HEK293 (cell line): ENCODE measurements around the gene MLKL.

ENCODE experiments used
- CTCF ChIA-PET: fragments of 350-600 bp; formaldehyde crosslinking; extraction: SDS; loops from one replicate; lab custom pipeline; 2021; ENCODE audit warnings: antibody characterized with exemption; lab: Yijun Ruan, JAX
- POLR2A ChIA-PET: fragments of 300-600 bp; formaldehyde crosslinking; extraction: SDS; loops from one replicate; lab custom pipeline; 2020; ENCODE audit warnings: antibody characterized with exemption, inconsistent platforms; lab: Yijun Ruan, JAX
- H3K27ac ChIP-seq: fragments of 200-500 bp; sonication (Bioruptor generic); 2 replicates; pipeline ENCODE4 v1.5.1; 2014; ENCODE audit warnings: low read depth, low read length, control low read depth, inconsistent platforms; ENCODE audit errors: extremely low read depth
- H3K36me3 ChIP-seq, 2 experiments: fragments of 200-500 bp in 1 of 2; sonication (Bioruptor generic) in 1 of 2; 1 replicate in 1 of 2; 2 replicates in 1 of 2; pipeline ENCODE4 v1.5.1; 2014 to 2017; ENCODE audit warnings: inconsistent platforms in 2 of 2, low read length in 2 of 2; ENCODE audit not compliant: control insufficient read depth in 2 of 2, insufficient read depth in 1 of 2
- H3K4me1 ChIP-seq: fragments of 200-500 bp; sonication (Bioruptor generic); 2 replicates; pipeline ENCODE4 v1.5.1; 2014; ENCODE audit warnings: mild to moderate bottlenecking, low read length, inconsistent platforms; ENCODE audit not compliant: control insufficient read depth, insufficient read depth
- H3K4me3 ChIP-seq: 2 replicates; pipeline ENCODE4 v1.5.1; 2011; ENCODE audit warnings: low read depth, mild to moderate bottlenecking, control low read depth, low read length, moderate library complexity
- H3K9me3 ChIP-seq: fragments of 200-500 bp; sonication (Bioruptor generic); 2 replicates; pipeline ENCODE4 v1.5.1; 2014; ENCODE audit warnings: low read depth, low read length, inconsistent platforms; ENCODE audit not compliant: control insufficient read depth, insufficient read depth
- GLIS1 ChIP-seq: fragments of 450-650 bp; formaldehyde crosslinking; IDR thresholded peaks from 2 replicates; pipeline ENCODE4 v1.5.1; 2016; ENCODE audit warnings: missing biosample characterization, missing genetic modification characterization
- MEIS1 ChIP-seq: sonication (generic); formaldehyde crosslinking; IDR thresholded peaks from 2 replicates; pipeline ENCODE4 v1.8.1; 2022; ENCODE audit warnings: missing genetic modification reagents, mild to moderate bottlenecking, borderline replicate concordance
- SALL2 ChIP-seq: fragments of 450-650 bp; formaldehyde crosslinking; IDR thresholded peaks from 2 replicates; pipeline ENCODE4 v1.5.0; 2017; ENCODE audit warnings: missing biosample characterization, mild to moderate bottlenecking, missing genetic modification characterization, borderline replicate concordance
- SCRT2 ChIP-seq: fragments of 450-650 bp; formaldehyde crosslinking; IDR thresholded peaks from 2 replicates; pipeline ENCODE4 v1.5.1; 2016; ENCODE audit warnings: missing biosample characterization, missing genetic modification characterization
- ZBTB1 ChIP-seq: fragments of 450-650 bp; formaldehyde crosslinking; IDR thresholded peaks from 2 replicates; pipeline ENCODE4 v1.5.1; 2016; ENCODE audit warnings: missing biosample characterization, missing genetic modification characterization
- ZBTB7A ChIP-seq: fragments of 450-650 bp; formaldehyde crosslinking; IDR thresholded peaks from 2 replicates; pipeline ENCODE4 v1.5.1; 2016; ENCODE audit warnings: low read depth, missing biosample characterization, missing genetic modification characterization
- ZNF148 ChIP-seq: fragments of 450-650 bp; formaldehyde crosslinking; IDR thresholded peaks from 2 replicates; pipeline ENCODE4 v1.5.0; 2017; ENCODE audit warnings: missing biosample characterization, missing genetic modification characterization, borderline replicate concordance
- ZNF174 ChIP-seq: fragments of 450-650 bp; formaldehyde crosslinking; IDR thresholded peaks from 2 replicates; pipeline ENCODE4 v1.5.0; 2017; ENCODE audit warnings: missing biosample characterization, mild to moderate bottlenecking, missing genetic modification characterization
- ZNF175 ChIP-seq: fragments of 450-650 bp; formaldehyde crosslinking; IDR thresholded peaks from 2 replicates; pipeline ENCODE4 v1.5.1; 2016; ENCODE audit warnings: missing biosample characterization, missing genetic modification characterization
- ZNF18 ChIP-seq: fragments of 450-650 bp; formaldehyde crosslinking; IDR thresholded peaks from 2 replicates; pipeline ENCODE4 v1.5.1; 2016; ENCODE audit warnings: missing biosample characterization, missing genetic modification characterization
- ZNF184 ChIP-seq: fragments of 450-650 bp; IDR thresholded peaks from 2 replicates; pipeline ENCODE4 v1.5.1; 2018; ENCODE audit warnings: missing biosample characterization, mild to moderate bottlenecking, missing genetic modification characterization
- ZNF2 ChIP-seq: fragments of 450-650 bp; formaldehyde crosslinking; IDR thresholded peaks from 2 replicates; pipeline ENCODE4 v1.5.1; 2016; ENCODE audit warnings: missing biosample characterization, missing genetic modification characterization
- ZNF202 ChIP-seq: fragments of 450-650 bp; formaldehyde crosslinking; IDR thresholded peaks from 2 replicates; pipeline ENCODE4 v1.5.1; 2016; ENCODE audit warnings: missing biosample characterization, missing genetic modification characterization, borderline replicate concordance
- ZNF280C ChIP-seq: fragments of 450-650 bp; formaldehyde crosslinking; IDR thresholded peaks from 2 replicates; pipeline ENCODE4 v1.5.1; 2016; ENCODE audit warnings: missing biosample characterization, missing genetic modification characterization
- ZNF341 ChIP-seq: fragments of 450-650 bp; formaldehyde crosslinking; IDR thresholded peaks from 2 replicates; pipeline ENCODE4; 2016; ENCODE audit warnings: low read depth, missing biosample characterization, missing genetic modification characterization
- ZNF354C ChIP-seq: fragments of 450-650 bp; formaldehyde crosslinking; IDR thresholded peaks from 2 replicates; pipeline ENCODE4 v1.5.1; 2016; ENCODE audit warnings: missing biosample characterization, missing genetic modification characterization, low read depth, borderline replicate concordance
- ZNF473 ChIP-seq: fragments of 450-650 bp; formaldehyde crosslinking; IDR thresholded peaks from 2 replicates; pipeline ENCODE4 v1.5.1; 2017; ENCODE audit warnings: missing biosample characterization, missing genetic modification characterization
- ZNF48 ChIP-seq: fragments of 450-650 bp; formaldehyde crosslinking; IDR thresholded peaks from 2 replicates; pipeline ENCODE4 v1.5.1; 2016; ENCODE audit warnings: missing biosample characterization, missing genetic modification characterization
- ZNF510 ChIP-seq: fragments of 450-650 bp; formaldehyde crosslinking; IDR thresholded peaks from 2 replicates; pipeline ENCODE4 v1.5.1; 2018; ENCODE audit warnings: mild to moderate bottlenecking, missing genetic modification characterization, missing biosample characterization; ENCODE audit not compliant: insufficient replicate concordance
- ZNF530 ChIP-seq: fragments of 450-650 bp; formaldehyde crosslinking; IDR thresholded peaks from 2 replicates; pipeline ENCODE4 v1.5.1; 2016; ENCODE audit warnings: low read depth, missing biosample characterization, missing genetic modification characterization
- ZNF654 ChIP-seq: fragments of 450-650 bp; formaldehyde crosslinking; IDR thresholded peaks from 2 replicates; pipeline ENCODE4 v1.5.1; 2016; ENCODE audit warnings: low read depth, missing biosample characterization, missing genetic modification characterization
- ZNF677 ChIP-seq: fragments of 450-650 bp; IDR thresholded peaks from 2 replicates; pipeline ENCODE4 v1.5.0; 2018; ENCODE audit warnings: missing biosample characterization, mild to moderate bottlenecking, missing genetic modification characterization, moderate library complexity
- ZNF701 ChIP-seq: fragments of 450-650 bp; formaldehyde crosslinking; IDR thresholded peaks from 2 replicates; pipeline ENCODE4 v1.5.1; 2016; ENCODE audit warnings: missing biosample characterization, missing genetic modification characterization
- ZNF768 ChIP-seq: fragments of 450-650 bp; formaldehyde crosslinking; IDR thresholded peaks from 2 replicates; pipeline ENCODE4 v1.5.1; 2018; ENCODE audit warnings: missing biosample characterization, mild to moderate bottlenecking, missing genetic modification characterization
- ZNF837 ChIP-seq: fragments of 450-650 bp; formaldehyde crosslinking; IDR thresholded peaks from 2 replicates; pipeline ENCODE4 v1.5.1; 2016; ENCODE audit warnings: missing biosample characterization, missing genetic modification characterization
- ZNF843 ChIP-seq: fragments of 450-650 bp; formaldehyde crosslinking; IDR thresholded peaks from 2 replicates; pipeline ENCODE4 v1.5.1; 2016; ENCODE audit warnings: missing biosample characterization, missing genetic modification characterization
- ZSCAN18 ChIP-seq: fragments of 450-650 bp; formaldehyde crosslinking; IDR thresholded peaks from 2 replicates; pipeline ENCODE4 v1.5.1; 2016; ENCODE audit warnings: missing biosample characterization, missing genetic modification characterization
- TF ChIP-seq, protein P1 (sequence below): fragments of 450-650 bp; formaldehyde crosslinking; IDR thresholded peaks from 2 replicates; pipeline ENCODE4 v1.5.1; 2016; ENCODE audit warnings: missing biosample characterization, missing genetic modification characterization

MLKL gene

GRCh38 chr16:74721716-74722115 lies 21.1 kb upstream of the MLKL start:
- CTCF ChIA-PET = no interaction called here
- POLR2A ChIA-PET = no interaction called here
- no peaks in the 10 kb centered on the region for H3K36me3 ChIP-seq
- H3K27ac ChIP-seq = no peak overlapping the region
- no peaks in the 10 kb centered on the region for H3K4me1 ChIP-seq
- no peaks in the 10 kb centered on the region for H3K9me3 ChIP-seq
- TF ChIP-seq ZNF677 (no peak), ZNF701 (tag by site-specific recombination) (no peak), ZNF843 (tag by site-specific recombination) (no peak), MEIS1 (no peak), ZBTB1 (no peak), ZNF510 (no peak), ZNF48 (tag by site-specific recombination) (no peak), ZNF341 (no peak), ZNF280C (tag by site-specific recombination) (no peak), ZNF473 (tag by site-specific recombination) (no peak), SCRT2 (no peak), ZNF202 (tag by site-specific recombination) (no peak), ZNF768 (tag by site-specific recombination) (no peak), ZNF184 (tag by site-specific recombination) (no peak), ZNF175 (tag by site-specific recombination) (no peak)
- TF ChIP-seq, protein P1, sequence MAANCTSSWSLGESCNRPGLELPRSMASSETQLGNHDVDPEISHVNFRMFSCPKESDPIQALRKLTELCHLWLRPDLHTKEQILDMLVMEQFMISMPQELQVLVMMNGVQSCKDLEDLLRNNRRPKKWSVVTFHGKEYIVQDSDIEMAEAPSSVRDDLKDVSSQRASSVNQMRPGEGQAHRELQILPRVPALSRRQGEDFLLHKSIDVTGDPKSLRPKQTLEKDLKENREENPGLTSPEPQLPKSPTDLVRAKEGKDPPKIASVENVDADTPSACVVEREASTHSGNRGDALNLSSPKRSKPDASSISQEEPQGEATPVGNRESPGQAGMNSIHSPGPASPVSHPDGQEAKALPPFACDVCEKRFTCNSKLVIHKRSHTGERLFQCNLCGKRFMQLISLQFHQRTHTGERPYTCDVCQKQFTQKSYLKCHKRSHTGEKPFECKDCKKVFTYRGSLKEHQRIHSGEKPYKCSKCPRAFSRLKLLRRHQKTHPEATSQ (tag by site-specific recombination) = no peak
- TF ChIP-seq, all 188 proteins: peak for 0
- H3K4me3 ChIP-seq = no peak overlapping the region

DNA sequence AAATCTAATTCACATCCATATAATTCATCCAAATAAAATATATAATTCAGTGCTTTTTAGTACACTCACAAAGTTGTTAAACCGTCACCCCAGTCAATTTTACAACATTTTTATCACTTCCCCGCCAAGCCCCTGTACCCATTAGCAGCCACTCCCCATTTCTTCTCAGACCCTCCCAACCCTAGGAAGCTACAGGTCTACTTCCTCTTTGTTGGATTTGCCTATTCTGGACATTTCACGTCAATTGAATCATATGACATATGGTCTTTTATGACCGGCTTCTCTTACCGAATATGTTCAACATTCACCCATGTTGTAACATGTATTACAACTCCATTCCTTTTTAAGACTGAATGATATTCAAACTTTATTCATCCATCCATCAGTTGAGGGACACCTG lies 19.9 kb upstream of the MLKL start:
- H3K4me3 ChIP-seq = no peak overlapping the region
- H3K4me1 ChIP-seq = no peaks in the 10 kb centered on the region
- ChIA-PET POLR2A (no interaction called here), CTCF (interaction anchor here (0.6 kb wide), 1 partner anchor 31 kb away, joined by 3 read pairs; no protein-coding TSS in a partner anchor)
- H3K27ac ChIP-seq = no peak overlapping the region
- no peaks in the 10 kb centered on the region for H3K36me3 ChIP-seq
- H3K9me3 ChIP-seq = no peaks in the 10 kb centered on the region
- TF ChIP-seq ZNF654 (tag by site-specific recombination) = no peak
- TF ChIP-seq ZNF148 (tag by site-specific recombination) = no peak
- no peak for TF ChIP-seq ZNF184 (tag by site-specific recombination)
- TF ChIP-seq GLIS1 = no peak
- no peak for TF ChIP-seq ZNF174 (tag by site-specific recombination)
- no peak for TF ChIP-seq ZBTB7A (tag by site-specific recombination)
- no peak for TF ChIP-seq ZNF18 (tag by site-specific recombination)
- no peak for TF ChIP-seq ZSCAN18
- TF ChIP-seq ZNF837 (tag by site-specific recombination) = no peak
- no peak for TF ChIP-seq SALL2 (tag by site-specific recombination)
- no peak for TF ChIP-seq ZNF354C (tag by site-specific recombination)
- no peak for TF ChIP-seq ZNF2 (tag by site-specific recombination)
- TF ChIP-seq ZNF530 (tag by site-specific recombination) = no peak
